K562 (cell line): ENCODE data around the gene NDUFB10. TPM values are rescaled to one million over a fixed set of nuclear protein-coding genes. Genes with fewer than 3 reads are reported as not detected.

Experiments used
- ARHGAP35 ChIP-seq: fragments of 450-650 bp; IDR thresholded peaks from 2 replicates; pipeline ENCODE4 v1.6.1; 2018; ENCODE audit not compliant: partially characterized antibody
- ATF4 ChIP-seq: fragments of 450-650 bp; formaldehyde crosslinking; IDR thresholded peaks from 2 replicates; pipeline ENCODE4 v1.4.0; 2022; ENCODE audit warnings: mild to moderate bottlenecking, moderate library complexity
- CBX2 ChIP-seq: fragments of 200-600 bp; sonication (generic); IDR thresholded peaks from one replicate; pipeline ENCODE4 v1.6.1; 2012; ENCODE audit warnings: mild to moderate bottlenecking, low read length, inconsistent platforms; ENCODE audit not compliant: insufficient read depth, poor library complexity, severe bottlenecking
- CCAR2 ChIP-seq: fragments of 200-400 bp; formaldehyde crosslinking; IDR thresholded peaks from 2 replicates; pipeline ENCODE4 v1.6.1; 2017; ENCODE audit warnings: mild to moderate bottlenecking, low read depth, low read length
- CGGBP1 ChIP-seq: fragments of 250-450 bp; sonication (Bioruptor Pico); IDR thresholded peaks from 2 replicates; pipeline ENCODE4 v1.9.0; 2021; ENCODE audit warnings: mild to moderate bottlenecking
- GTF2E2 ChIP-seq: fragments of 200-800 bp; sonication (Bioruptor generic); IDR thresholded peaks from 2 replicates; pipeline ENCODE4 v1.6.1; 2016; ENCODE audit warnings: missing genetic modification characterization, missing compliant biosample characterization
- HMBOX1 ChIP-seq: sonication (generic); IDR thresholded peaks from 2 replicates; pipeline ENCODE4 v1.6.1; 2016
- HNRNPL ChIP-seq: fragments of 200-400 bp; formaldehyde crosslinking; IDR thresholded peaks from 2 replicates; pipeline ENCODE4 v1.6.1; 2017; ENCODE audit warnings: low read depth, mild to moderate bottlenecking, low read length
- IRF2 ChIP-seq: sonication (generic); formaldehyde crosslinking; IDR thresholded peaks from 2 replicates; pipeline ENCODE4 v1.8.1; 2022; ENCODE audit warnings: mild to moderate bottlenecking, missing genetic modification reagents
- JUND ChIP-seq, 2 experiments: IDR thresholded peaks; 2 replicates in 1 of 2; 3 replicates in 1 of 2; pipeline ENCODE4 v1.6.1; 2011; ENCODE audit warnings: borderline replicate concordance in 2 of 2, low read depth in 2 of 2, low read length in 2 of 2, improper control_type of control experiment in 1 of 2, missing biosample characterization in 1 of 2, missing genetic modification characterization in 1 of 2, missing genetic modification reagents in 1 of 2
- KDM2B ChIP-seq: fragments of 250-450 bp; sonication (Bioruptor Pico); IDR thresholded peaks from 2 replicates; pipeline ENCODE4 v1.8.0; 2021; ENCODE audit warnings: mild to moderate bottlenecking, moderate library complexity
- MAX ChIP-seq: sonication (generic); formaldehyde crosslinking; IDR thresholded peaks from 2 replicates; pipeline ENCODE4 v1.9.0; 2022; ENCODE audit warnings: mild to moderate bottlenecking, missing genetic modification reagents
- NCOA6 ChIP-seq: fragments of 450-650 bp; IDR thresholded peaks from 2 replicates; pipeline ENCODE4 v1.6.1; 2017; ENCODE audit warnings: mild to moderate bottlenecking
- NFE2 ChIP-seq: IDR thresholded peaks from 2 replicates; pipeline ENCODE4 v1.6.1; 2014; ENCODE audit warnings: antibody characterized with exemption, low read depth
- NR3C1 ChIP-seq: sonication (generic); formaldehyde crosslinking; IDR thresholded peaks from 2 replicates; pipeline ENCODE4 v1.8.1; 2022; ENCODE audit warnings: missing genetic modification reagents
- POLR2AphosphoS5 ChIP-seq: IDR thresholded peaks from 2 replicates; pipeline ENCODE4 v1.6.1; 2011; ENCODE audit warnings: mild to moderate bottlenecking, low read depth, low read length, moderate library complexity; ENCODE audit not compliant: control insufficient read depth, insufficient read depth
- RBM17 ChIP-seq: fragments of 200-400 bp; formaldehyde crosslinking; IDR thresholded peaks from 2 replicates; pipeline ENCODE4 v1.6.1; 2017; ENCODE audit warnings: low read depth, mild to moderate bottlenecking, low read length, borderline replicate concordance
- RNF2 ChIP-seq: sonication (generic); IDR thresholded peaks from 2 replicates; pipeline ENCODE4 v1.6.1; 2016
- SAFB ChIP-seq: fragments of 200-400 bp; formaldehyde crosslinking; IDR thresholded peaks from 2 replicates; pipeline ENCODE4 v1.6.1; 2017; ENCODE audit warnings: low read depth, low read length, borderline replicate concordance
- SMARCB1 ChIP-seq: IDR thresholded peaks from 2 replicates; pipeline ENCODE4 v1.6.1; 2011; ENCODE audit warnings: improper control_type of control experiment, low read depth; ENCODE audit not compliant: insufficient read length
- SP1 ChIP-seq: sonication (generic); formaldehyde crosslinking; IDR thresholded peaks from 2 replicates; pipeline ENCODE4 v1.8.1; 2022; ENCODE audit warnings: mild to moderate bottlenecking, missing genetic modification reagents
- TGIF2 ChIP-seq: sonication (generic); formaldehyde crosslinking; IDR thresholded peaks from 2 replicates; pipeline ENCODE4 v1.8.1; 2022; ENCODE audit warnings: mild to moderate bottlenecking, missing genetic modification reagents, moderate library complexity
- USF1 ChIP-seq: sonication (generic); formaldehyde crosslinking; IDR thresholded peaks from 2 replicates; pipeline ENCODE4 v1.9.0; 2022; ENCODE audit warnings: mild to moderate bottlenecking, missing genetic modification reagents
- ZBTB43 ChIP-seq: sonication (generic); formaldehyde crosslinking; IDR thresholded peaks from 2 replicates; pipeline ENCODE4 v1.8.0; 2023; ENCODE audit warnings: mild to moderate bottlenecking, missing genetic modification reagents
- polyA plus RNA-seq, 8 experiments: library from polyadenylated mRNA; depleted of rRNA in 4 of 8; stranded (reverse) in 5 of 8; unstranded in 3 of 8; fragments of >200 nt; fragmentation: Nextera tagmentation in 2 of 8; fragmentation: Illumina TruSeq in 1 of 8; extraction: Ambion mirVana in 2 of 8; extraction: Trizol in 1 of 8; gene quantifications; 2 replicates each; pipeline versions ENCODE4 v1.2.1 to v1.2.3, GENCODE V29; 2011 to 2014; ENCODE audit warnings: inconsistent platforms in 1 of 8, missing spikeins in 1 of 8
- total RNA-seq, 7 experiments: library from RNA; depleted of rRNA in 6 of 7; stranded (reverse); fragments of >200 nt in 6 of 7; fragmentation: Illumina TruSeq in 2 of 7; extraction: Trizol in 2 of 7; gene quantifications; 2 replicates each; pipeline versions ENCODE4 v1.2.1 to v1.2.3, GENCODE V29; 2011 to 2021; ENCODE audit warnings: low replicate concordance in 1 of 7

The NDUFB10 gene
- total and polyA plus RNA-seq, 9 of the 15 experiments (the other 6 are each of a cell fraction or from before 2014, with no cell fraction given), result 69.3 to 527 (median 161) TPM

GRCh38 chr16:1971796-1972489, 12.6 kb downstream of the NDUFB10 start, which contains the start of gene TBL3 (continued):
- TF ChIP-seq NR3C1 (CRISPR knock-in tag) (no peak), ARHGAP35 (no peak), NFE2 (no peak), CBX2 (no peak), KDM2B (no peak), RNF2 (peak; percentile 50; the same call in 1 of the 2 replicates), CGGBP1 (peak; percentile 53; the same call in 1 of the 2 replicates), TGIF2 (CRISPR knock-in tag) (peak; percentile 43; the same call in 1 of the 2 replicates), HMBOX1 (no peak; the same call in 1 of the 2 replicates), RBM17 (no peak), GTF2E2 (tag) (no peak), USF1 (no peak), HNRNPL (peak; percentile 34; the same call in 1 of the 2 replicates), CCAR2 (no peak), JUND (IDR thresholded peaks at IDR 0.05; ENCODE audit: borderline replicate concordance, low read depth, low read length) (peak; percentile 84), JUND (tag; IDR thresholded peaks at IDR 0.05; ENCODE audit: borderline replicate concordance, low read depth, low read length) (peak; percentile 47; the same call in 1 of the 3 replicates), IRF2 (no peak), ZBTB43 (CRISPR knock-in tag) (0 out of 2 replicates have a peak, but pooled peaks have one; percentile 14), NCOA6 (no peak), SP1 (peak; percentile 98), POLR2AphosphoS5 (peak; percentile 67; the same call in 1 of the 2 replicates), SAFB (no peak), MAX (peak; percentile 91), SMARCB1 (no peak), ATF4 (no peak)
